NCI-H69 (cell line): ENCODE results near the gene SNX9.
"Not testable (repeated sequence)": the region's sequence is repeated elsewhere in the genome, so short reads cannot be mapped to it uniquely, and the experiment has no call there.

Experiments
- DNase-seq: peaks from one replicate; lab custom pipeline; 2025; lab: John Stamatoyannopoulos, UW

SNX9 gene

DNA sequence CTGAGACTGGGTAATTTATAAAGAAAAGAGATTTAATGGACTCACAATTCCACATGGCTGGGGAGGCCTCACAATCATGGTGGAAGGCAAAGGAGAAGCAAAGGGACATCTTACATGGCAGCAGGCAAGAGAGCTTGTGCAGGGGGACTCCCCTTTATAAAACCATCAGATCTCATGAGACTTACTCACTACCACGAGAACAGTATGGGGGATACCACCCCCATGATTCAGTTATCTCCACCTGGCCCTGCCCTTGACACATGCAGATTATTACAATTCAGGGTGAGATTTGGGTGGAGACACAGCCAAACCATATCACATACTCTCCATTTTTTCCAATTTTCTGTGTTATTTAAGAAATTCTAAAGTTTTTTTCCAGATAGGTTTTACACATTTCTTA is 35.6 kb downstream of the SNX9 start:
- DNase-seq = not testable (repeated sequence)

DNA sequence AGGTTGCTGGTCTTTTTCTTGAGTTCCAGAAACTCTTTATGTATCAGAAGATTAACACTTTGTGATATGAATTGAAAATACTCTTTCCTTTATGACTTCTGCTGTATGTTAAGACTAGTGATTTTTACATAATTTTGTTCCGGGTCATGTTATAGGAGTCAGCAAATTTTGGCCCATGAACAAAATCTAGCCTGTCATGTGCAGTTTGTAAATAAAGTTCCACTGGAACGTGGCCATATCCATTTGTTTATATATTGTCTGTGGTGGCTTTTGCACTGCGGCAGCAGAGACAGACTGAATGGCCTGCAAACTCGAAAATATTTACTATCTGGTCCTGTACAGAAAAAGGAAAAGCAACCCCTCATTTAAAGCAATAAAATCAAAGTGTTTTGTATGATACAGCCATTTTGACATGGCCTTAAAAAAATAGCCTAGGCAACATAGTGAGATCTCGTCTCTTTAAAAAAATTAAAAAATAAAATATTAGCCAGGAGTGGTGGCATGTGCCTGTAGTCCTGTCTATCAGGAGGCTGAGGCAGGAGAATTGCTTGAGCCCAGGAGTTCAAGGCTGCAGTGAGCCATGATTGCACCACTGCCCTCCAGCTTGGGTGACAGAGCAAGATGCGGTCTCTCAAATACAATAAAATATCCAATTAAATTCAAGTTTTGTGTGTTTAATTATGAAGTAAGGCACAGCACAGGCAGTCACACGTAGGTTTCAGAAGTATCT is 36.9 kb downstream of the SNX9 start:
- peak; percentile 52 for DNase-seq

- peak; percentile 61 for DNase-seq
These were observed 37.5 kb downstream of the SNX9 start for GRCh38 chr6:157860505-157860991.

GRCh38 chr6:157861184-157861583 is 38.1 kb downstream of the SNX9 start:
- DNase-seq = peak; percentile 25

GRCh38 chr6:157861814-157862213 is 38.8 kb downstream of the SNX9 start:
- peak; percentile 22 for DNase-seq

GRCh38 chr6:157862706-157863105 is 39.7 kb downstream of the SNX9 start:
- no peak for DNase-seq

- DNase-seq = no peak
These were observed 41.2 kb downstream of the SNX9 start for GRCh38 chr6:157864185-157864761.

- DNase-seq = peak; percentile 97
These were observed 42.2 kb downstream of the SNX9 start for GRCh38 chr6:157865249-157865648.

DNA sequence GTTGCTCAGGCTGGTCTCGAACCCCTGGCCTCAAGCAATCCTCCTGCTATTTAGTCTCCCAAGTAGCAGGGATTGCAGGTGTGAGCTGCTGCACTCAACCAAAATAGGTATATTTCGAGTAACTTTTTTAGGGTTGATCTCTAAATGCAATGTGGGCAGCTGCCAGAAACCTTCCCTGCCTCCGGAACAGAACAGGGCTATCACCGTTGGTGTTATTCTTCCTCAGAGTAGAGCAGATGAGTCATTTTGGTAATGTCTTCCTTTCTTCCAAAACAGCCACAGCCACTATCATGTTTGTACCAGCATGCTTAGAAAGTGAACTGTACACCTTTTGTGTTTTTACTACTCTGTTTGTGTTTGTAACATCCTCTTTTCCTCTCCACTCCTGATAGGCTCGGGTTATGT is 44.1 kb downstream of the SNX9 start:
- peak; percentile 55 for DNase-seq

GRCh38 chr6:157867981-157868380 is 44.9 kb downstream of the SNX9 start:
- DNase-seq = peak; percentile 27

DNA sequence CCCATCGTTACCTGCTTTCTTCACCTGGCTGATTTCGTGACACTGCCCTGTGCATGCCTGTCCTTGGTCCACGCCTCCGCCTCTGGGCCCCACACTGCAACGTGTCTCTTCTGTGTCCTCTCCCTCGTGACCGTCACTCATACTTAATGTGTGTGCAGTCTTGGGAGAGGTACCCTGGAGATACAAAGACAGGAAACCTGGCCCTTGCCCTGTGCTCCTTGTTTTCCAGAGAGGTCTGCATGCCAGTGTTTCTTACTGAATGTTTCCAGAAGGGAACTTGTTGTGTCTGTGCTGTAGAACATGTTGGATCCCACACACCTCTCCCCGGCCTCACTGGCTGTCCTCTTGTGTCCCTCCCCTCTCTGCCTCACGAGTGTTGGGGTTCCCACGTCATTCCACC is 45.8 kb downstream of the SNX9 start:
- DNase-seq = no peak

GRCh38 chr6:157869673-157870302 is 46.7 kb downstream of the SNX9 start:
- DNase-seq = no peak

- DNase-seq = peak; percentile 79
These were observed 50.8 kb downstream of the SNX9 start for GRCh38 chr6:157873735-157874344.

- no peak for DNase-seq
These were observed 54.1 kb downstream of the SNX9 start for GRCh38 chr6:157877149-157877548.

- no peak for DNase-seq
These were observed 54.8 kb downstream of the SNX9 start for GRCh38 chr6:157877573-157878438.

- DNase-seq = no peak
These were observed 56.2 kb downstream of the SNX9 start for GRCh38 chr6:157879034-157879872.

DNA sequence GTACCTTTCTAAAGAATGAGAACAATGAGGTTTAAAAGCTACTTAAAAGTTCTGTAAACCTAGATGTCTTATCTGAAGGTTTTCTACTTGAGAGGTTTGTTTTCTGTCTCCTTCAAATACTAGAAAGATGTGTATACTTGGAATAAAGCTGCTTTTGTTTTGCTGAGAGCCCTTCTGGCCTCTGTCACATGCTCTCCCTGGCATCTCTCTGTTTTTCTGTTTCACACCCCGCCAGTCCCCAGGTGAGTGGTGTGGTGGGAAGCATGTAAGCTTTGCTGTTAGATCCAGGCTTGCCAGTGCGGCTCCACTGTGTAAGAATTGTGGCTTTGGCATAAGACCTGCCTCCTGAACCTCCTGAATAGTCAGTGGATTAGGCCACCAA is 56.8 kb downstream of the SNX9 start:
- DNase-seq = no peak

GRCh38 chr6:157880534-157880933 is 57.5 kb downstream of the SNX9 start:
- DNase-seq = no peak

- no peak for DNase-seq
These were observed 58.3 kb downstream of the SNX9 start for GRCh38 chr6:157881342-157881741.

DNA sequence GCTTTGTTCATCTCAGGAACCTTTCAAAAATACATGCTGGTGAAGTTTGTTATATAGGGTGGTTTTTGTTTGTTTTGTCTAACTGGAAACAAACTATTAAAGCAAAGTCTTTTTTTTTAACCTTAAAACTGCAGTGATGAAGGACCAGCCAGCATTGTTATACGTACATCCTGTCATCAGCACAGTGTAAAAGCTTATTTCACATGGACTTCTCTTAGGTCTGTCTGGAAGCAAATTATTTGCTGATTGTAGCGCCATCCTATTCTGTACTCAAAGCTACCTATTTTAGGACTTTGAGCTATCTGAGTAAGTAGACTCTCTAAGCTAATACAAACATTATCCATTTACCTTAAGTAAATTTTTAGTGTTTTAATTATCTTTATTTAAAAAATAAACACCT is 61.7 kb downstream of the SNX9 start:
- no peak for DNase-seq

GRCh38 chr6:157885211-157885788 is 62.3 kb downstream of the SNX9 start:
- DNase-seq = no peak
